Measurements from ENCODE around the gene LCNL1.

LCNL1 gene

DNA sequence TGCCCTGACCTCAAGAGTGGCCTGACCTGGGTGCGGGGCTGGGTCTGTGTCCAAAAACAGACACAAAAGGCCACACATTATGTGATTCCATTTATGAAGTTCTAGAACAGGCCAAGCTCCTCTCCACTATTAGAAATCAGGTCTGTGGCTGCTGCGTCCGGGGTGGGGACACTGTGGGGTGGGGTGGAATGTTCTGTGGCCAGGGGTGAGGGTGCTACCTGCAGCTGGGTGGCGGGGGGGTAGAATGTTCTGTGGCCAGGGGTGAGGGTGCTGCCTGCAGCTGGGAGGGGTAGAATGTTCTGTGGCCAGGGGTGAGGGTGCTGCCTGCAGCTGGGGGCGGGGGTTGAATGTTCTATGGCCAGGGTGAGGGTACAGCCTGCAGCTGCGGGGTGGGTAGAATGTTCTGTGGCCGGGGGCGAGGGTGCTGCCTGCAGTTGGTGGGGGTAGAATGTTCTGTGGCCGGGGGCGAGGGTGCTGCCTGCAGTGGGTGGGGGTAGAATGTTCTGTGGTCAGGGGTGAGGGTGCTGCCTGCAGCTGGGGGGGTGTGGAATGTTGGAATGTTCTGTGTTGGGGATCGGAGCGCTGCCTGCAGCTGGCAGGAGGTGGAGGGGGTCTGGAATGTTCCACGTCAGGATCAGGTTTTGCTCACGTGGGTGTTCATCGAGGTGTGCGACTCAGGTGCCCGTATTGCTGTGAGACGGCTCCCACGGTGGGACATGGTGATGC lies 22.4 kb upstream of the LCNL1 start:
- no peak for DNase-seq

DNA sequence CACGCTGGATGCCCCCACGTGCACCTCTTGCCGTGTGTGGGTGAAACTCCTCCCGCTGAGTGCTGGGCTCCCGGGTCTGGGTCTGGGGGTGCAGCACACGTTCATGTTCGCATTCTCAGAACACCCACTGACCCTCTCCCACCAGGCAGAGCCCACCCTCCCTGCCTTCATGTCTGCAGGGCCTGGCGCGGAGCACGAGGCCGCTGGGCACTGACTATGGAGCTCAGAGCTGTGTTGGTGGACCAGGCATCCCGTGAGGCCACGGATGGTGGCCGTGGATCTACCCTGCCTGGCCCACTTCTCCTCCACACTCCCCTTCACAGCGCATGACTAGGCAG lies 21.9 kb upstream of the LCNL1 start:
- DNase-seq, result no peak

DNA sequence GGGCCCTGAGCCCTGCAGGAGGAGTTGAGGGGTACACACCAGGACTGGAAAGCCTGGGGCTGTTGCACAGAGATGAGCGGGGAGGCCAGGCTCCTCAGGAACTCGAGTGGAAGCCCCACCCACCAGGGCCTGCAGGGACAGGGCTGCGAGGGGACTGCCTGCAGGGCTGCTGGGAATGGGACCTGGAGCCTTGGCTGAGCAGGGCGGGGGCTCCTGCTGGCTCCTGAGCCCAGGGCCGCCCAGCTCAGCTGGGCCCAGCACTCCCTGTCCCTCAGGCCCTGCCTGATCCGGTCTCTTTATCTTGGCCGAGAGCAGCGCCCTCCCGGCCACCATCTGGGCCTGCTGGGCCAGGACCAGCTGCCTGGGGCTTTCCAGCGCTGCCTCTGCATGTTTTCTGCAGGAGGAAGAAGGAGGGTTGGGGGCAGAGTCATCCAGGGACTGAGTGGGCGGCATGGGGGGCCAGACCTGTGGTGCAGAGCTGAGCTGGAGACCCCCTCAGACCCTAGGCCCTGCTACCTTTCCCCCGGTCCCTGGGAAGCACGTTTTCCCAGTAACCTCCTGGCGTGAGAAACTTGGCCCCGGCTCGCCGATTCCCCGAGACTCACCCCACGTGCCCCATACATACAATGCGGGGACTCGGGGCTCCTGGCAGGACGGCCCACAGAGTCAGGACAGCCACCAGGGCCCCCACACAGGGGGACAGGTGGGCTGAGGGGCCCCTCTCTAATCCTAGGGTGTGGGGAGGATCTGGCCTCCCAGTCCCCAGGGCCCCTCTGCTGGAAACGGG lies 21.3 kb upstream of the LCNL1 start:
- no peak for DNase-seq

DNA sequence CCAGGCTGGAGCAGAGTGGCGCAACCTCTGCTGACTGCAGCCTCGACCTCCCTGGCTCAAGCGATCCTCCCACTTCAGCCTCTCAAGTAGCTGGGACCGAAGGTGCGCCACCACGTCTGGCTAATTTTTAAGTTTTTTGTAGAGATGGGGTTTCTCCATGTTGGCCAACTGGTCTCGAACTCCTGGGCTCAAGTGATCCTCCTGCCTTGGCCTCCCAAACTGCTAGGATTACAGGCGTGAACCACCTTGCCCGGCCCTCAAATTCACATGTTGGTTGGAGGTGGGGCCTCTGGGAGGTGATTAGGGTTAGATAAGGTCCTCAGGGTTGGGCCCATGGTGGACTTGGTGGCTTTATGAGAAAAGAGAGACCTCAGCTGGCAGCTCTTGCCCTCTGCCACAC lies 20.6 kb upstream of the LCNL1 start:
- DNase-seq, result no peak

DNA sequence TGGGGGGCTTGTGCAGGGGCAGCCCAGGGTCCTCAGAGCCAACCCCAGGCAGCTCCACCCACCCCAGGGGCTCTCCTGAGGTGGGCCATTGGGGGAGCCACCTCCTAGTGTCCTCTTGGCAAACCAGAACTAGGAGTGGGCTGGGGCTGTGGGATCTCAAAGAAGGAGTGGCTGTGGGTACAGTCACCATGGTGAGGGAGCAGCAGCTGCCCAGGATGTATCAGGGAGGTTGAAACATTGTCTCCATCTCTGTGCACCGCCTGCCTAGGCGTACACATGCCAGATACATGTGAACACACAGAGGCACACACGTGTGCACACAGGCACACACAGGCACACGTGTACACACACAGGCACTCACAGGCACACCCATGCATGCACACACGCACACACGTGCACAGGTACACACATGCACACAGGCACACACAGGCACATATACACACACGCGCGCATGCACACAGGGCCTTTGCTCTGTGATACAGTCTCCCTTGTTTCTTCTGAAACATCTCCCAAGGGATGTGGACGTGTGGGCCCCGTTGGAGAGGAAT lies 20.0 kb upstream of the LCNL1 start:
- no peak for DNase-seq

DNA sequence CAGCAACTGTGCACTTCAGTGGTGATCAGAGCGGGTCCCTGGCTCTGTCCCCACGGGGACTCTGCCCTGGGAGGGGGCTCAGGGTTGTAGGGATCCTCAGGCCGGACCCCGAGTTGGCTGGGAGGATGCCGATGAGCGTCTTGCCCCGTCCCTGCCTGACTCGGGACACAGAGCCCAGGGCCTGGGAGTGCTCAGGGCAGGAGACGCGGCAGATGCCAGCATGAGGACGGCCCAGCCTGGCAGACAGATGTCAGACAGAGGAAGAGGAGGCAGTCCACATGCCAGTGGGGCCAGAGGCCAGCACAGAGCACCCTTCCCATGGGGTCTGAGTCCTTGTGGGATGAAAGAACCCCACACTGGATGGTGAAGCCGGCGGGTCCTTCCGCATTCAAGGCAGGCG lies 19.5 kb upstream of the LCNL1 start:
- no peak for DNase-seq

DNA sequence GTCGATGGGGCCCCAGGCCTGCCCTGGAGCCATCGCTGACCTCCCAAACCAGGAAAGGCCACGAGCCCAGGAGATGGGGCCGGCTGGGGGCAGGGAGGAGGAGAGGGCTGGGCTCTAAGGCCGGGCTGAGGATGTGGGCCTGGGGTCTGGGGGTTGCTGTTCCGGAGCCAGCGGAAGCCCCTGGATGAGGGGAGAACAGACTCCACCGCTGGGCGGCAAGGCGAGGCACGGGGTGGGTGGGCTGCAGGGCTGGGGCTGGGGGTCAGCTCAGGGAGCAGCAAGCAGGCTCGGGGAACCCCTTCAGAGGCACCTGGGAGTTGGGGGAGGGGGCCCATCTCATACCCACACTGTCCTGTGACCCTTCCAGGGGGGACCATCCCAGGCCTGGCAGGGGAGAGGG lies 19.0 kb upstream of the LCNL1 start:
- no peak for DNase-seq

DNA sequence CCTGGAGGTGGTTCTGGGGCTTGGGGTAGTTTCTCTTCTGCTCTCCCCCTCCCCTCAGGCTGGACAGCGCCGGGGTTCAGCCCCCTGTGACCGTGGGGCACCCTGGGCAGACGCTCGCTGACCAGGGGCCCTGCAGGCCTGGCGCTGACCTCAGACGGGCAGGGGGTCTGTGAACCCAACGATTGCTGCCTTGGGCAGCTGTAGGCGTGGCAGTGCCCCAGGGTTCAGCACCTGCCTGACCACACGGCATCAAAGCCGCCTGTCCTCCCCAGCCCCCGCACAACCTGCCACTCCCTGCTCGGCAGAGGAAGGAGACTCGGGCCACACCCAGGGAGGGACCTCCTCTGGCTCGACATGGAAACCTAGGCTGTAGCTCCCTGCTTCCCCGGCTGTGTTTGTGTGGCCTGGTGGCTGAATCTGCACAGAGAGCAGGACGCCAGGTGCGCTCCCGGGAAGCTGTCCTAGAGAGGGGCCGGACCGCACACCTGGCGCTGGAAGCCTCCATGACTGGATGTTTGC lies 18.6 kb upstream of the LCNL1 start:
- DNase-seq, result no peak

DNA sequence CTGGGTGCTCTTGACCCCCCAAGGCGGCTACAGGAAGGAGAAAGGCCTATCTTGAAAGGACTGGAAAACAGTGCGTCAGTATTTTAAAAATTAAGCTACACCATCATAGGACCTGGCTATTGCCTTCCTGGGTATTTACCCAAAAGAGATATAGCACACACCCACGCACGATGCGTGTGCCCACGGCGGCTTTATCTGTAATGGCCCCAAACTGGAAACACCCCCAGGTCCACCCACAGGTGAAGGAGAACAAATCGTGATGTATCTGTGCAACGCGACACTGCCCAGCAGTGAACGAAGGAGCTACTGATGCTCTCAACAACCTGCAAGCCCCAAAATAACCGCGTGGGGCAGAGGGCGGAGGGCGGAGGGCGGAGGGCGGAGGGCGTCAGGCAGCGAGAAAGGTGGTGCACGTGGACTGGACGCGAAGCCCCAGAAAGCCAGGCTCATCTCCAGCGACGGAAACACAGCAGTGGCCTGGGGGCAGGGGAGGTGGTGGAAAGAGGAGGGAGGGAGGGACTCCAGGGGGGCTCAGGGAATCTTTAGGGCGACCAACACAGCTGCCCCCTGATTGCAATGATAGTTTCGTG lies 17.9 kb upstream of the LCNL1 start:
- no peak for DNase-seq

DNA sequence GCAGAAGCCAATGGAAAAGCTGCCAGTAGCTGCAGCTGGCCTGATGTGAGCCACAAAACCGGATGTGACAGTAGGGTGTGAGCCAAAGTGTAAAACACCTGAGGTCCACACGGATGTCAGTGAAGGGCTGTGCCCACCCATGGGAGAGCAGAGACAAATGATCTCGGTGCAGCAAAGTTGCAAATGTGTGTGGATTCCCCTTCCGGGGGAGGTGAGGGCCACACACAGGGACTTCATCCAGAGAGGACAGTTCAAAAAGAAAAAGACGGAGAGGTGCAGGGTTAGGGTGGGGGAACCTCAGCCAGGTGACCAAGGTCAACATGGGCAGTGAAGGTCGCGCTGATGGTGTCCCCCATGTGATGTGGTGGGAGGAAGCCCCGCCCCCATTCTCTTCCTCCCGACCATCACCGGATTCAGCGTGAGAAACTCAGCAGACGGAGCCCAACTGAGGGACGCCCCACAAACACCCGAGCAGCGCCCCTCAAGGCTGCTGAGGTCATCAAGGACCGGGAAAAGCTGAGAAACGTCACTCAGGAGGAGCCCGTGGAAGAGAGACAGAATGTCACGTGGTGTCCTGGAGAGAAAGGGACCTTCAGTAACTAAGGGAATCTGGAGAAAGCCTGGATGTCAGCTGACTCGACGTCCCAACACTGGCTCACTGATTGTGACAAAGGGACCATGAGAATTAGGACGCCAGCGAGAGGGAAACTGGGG lies 16.9 kb upstream of the LCNL1 start:
- DNase-seq, result no peak

DNA sequence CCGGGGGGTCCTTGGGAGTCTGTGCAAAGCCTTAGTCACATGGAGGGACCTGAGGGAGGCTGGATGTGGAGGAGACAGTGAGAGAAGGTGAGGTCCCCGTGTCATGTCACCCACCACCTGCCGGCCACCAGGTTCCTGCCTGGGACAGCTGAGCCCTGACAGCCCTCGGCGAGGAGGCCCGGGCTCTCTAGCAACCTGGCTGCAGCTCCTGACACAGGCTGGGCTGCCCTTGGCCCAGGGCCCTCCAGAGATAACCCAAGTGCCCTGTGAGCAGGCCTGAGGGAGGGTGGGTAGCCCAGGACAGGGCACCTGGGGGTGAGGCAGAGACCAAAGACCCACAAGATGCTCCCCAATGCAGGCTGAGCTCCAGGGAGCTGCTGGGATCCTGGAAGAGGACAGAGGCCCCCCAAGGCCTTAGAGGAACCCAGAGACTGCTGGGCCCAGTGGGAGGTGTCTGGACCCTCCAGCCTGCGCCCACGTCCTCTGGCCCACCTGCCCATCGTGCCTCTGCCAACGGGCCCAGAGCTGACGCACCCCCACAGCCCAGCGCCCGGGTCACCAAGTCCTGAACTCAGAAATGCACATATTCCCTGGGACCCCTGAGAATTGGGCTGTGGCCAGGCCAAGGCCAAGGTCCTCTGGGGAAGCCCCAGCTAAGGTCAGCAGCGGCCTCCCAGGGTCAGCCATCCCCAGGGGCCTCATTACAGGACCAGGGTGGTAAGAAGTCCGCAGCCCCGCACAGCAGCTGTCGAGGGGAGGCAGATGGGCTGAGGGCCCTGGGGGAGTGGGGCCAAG lies 14.3 kb upstream of the LCNL1 start:
- DNase-seq, result no peak

DNA sequence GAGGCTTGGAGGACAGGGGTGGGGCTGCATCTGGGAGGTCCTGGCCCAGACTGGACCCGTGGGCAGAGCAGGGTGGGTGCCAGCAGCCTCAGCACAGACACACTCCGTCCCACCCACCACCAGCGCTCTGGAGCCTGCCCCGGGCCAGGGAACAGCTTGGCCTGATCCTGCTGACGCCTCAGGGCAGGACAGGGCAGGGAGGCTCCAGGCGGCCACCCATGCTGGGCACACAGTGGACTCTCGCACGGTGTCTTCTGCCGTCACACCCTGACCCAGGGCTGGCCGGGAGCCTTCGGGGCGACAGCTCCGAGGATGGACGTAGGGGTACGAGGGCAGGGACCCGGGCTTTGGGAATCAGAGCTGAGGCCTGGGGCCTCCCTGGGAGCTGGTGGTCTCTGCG lies 13.6 kb upstream of the LCNL1 start:
- DNase-seq, result no peak

DNA sequence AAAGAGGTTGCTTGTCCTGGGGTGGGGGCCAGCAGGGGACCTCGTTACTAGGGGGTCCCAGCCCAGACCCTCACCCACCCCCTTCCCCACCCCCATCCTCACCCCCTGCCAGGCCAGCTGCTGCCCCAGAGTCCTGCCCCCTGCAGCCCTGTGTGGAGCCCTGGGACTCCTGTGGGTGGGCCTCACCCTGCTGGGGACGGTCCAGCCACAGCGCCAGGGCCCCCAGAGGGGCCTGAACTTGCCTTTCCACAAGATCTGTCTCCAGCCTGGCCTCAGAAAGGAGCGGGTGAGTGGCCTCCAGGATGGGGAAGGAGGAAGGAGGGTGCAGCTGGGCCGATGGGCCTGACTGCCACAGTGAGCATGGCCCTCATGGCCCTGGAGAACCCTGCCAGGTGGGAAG lies 13.0 kb upstream of the LCNL1 start:
- no peak for DNase-seq

DNA sequence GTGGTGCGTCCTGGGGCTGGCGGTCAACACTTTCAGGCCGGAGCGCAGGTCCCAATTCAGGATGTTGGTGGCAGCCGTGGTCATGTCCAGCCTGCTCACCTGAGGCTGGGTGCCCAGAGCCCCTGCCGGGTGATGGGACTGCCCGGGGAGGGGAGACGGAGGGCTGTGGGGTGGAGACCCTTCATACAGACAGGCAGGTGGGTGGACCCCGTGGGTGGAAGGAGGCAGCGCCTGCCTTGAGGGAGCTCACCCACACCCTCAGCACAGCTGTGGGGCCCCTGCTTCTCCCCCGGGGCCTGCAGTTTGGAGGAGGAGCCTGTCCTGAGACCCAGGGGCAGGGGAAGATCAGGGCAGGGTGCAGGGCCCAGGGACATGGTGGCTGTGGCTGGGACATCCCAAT lies 12.4 kb upstream of the LCNL1 start:
- DNase-seq, result no peak

DNA sequence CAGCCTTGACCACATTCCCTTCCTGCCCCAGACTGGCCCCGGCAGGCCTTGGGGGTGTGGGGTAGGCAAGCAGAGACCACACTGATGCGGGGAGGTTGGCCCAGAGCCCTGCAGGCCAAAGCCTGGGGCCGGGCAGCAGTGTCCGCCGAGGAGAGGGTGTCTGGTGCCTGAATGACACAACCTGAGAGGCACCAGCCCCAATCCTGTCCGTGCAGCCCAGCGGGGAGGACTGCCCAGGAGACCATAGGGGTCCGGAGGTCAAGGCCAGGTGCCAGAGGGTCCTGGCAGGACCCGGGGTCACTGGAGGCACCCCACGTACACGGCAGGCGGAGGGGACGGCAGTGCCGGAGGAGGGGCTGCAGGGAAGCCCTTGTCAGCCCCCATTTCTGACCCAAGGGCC lies 11.0 kb upstream of the LCNL1 start:
- DNase-seq, result no peak

DNA sequence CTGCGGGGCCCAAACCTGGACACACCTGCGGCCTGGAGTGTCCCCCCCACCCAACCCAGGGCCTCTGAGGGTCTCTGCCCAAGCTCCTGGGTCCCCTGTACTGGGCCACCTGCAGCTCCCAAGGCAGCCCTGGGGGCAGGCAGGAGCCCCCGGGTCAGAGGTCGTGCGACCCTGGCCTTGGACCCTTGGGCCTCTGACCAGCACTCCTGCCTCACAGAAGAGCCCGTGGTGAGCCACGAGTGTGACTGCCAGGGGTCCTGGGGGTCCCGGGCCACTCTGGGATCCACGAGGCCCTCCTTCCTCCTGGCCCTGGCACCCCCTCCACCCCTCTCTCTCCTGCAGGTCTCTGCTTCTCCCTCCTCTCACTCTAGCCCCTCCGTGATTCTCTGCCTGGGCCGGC lies 10.5 kb upstream of the LCNL1 start:
- DNase-seq, result no peak

DNA sequence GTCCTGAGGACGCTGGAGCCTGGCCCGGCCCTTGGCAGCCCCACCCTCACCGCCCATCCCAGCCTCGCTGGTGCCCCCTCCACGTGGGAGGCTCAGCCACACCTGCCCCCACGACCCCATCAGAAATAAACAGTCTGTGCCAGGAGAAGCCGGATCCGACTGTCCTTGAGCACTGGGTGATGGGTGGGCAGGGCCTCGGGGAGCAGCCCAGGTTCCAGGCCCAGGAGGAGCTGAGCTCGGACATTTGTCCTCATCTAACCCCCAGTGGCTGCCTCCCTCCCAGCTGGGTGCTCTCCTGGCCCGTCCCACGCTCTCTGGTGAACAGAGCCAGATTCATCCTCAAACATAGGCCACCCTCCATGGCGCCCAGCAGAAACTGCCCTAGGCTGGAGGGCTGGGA lies 10.1 kb upstream of the LCNL1 start:
- no peak for DNase-seq

DNA sequence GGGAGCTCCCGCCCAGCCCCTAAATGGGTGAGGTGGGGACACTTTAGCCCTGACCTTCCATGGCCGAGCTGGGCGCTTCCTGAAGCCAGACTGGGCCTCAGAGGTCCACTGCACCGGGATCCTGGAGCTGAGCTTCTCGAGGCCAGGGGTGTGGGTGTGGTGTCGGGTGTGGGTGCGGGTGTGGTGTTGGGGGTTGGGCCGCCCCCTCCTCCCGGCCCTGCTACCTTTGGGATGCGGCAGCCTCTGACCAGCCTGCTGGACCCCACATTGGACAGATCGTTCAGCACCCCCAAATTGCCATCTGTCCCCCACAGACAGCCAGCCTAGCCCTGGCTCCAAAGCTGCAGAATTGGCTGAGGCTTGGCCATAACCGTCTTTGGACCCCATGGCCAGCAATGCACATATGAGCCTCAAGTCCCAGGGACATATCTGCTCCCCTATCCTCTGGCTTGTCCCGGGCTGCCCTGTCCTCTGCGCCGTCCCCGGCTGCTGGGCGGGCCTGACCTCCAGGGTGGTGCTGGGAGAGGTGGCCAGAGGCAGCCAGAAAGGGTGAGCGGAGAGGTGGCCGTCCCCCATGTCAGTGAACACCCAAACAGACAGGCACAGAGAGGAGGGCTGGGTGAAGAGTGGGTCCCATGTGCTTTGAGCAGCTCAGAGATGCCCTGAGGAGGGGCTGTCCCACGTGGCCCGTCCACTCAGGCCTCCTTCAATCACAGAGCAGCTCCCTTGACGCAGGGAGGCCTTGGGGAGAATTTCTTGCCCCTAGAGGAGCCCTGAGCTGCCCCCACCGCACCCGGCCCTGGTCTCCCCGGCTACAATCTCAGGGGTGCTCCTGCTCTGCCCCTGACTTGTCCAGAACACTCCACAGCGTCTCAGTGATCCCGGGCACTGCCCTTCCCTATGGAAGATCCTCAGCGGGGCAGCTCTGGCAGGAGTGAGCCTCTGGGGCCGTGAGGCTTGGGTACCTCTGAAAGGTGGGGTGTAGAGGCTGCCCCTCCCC lies 8.9 kb upstream of the LCNL1 start:
- no peak for DNase-seq

DNA sequence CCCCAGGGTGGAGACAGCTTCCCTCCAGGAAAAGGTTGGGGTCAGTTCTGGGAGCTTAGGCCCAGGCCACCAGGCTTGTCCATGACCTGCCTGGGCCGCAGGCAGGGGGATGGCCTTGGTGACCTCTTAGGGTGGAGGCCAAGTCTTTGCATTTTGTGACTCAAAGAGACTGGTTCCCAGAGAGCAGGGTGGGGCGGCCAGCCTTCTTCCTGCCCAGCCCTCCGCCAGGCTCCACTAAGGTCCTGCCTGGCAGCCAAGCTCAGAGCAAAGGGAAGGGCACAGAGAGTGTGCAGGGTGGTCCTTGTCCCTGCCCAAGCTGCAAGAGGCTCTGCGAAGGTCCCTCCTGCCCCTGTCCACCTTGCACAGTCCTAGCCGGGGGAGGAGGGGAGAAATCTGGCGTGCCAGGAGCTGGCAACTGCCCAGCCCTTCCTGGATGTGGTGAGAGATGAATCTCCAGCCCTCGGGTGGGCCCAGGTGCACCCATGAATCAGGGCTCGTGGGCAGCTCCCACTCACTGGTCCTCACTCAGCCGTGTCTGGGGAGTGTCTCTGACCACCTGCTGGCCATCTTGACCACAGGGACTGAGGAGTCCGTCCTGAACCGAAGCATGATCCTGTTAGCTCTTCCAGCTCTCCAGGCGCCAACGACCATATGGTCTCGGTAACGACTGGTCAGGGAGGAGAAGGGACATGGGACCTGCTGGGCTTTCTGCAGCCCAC lies 7.8 kb upstream of the LCNL1 start:
- DNase-seq, result no peak

DNA sequence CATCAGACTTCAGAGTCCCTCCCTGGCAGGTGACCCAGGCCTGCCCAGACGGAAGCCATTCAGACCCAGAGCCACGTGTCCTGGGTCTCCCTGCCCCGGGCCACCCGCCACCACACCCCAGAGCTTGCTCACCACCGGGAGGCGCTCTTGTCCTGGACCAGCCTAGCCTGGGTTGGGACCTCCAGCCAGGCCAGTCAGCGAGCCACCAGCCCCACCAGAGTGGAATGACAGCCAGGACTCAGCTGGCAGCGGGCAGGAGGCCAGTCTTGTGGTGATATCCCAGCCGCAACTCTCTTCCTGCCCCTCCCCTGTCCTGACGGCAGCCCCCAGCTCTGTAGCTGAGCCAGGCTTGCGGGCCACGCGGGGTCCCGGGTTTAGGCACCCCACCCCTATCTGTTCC lies 7.1 kb upstream of the LCNL1 start:
- DNase-seq, result no peak
